Mesendoderm (in vitro differentiated cells): ENCODE data around the gene RALGAPA2.

Source experiments
- DNase-seq: peaks from one replicate; pipeline ENCODE4 v3.0.0; 2013
- H2AK5ac ChIP-seq: 2 replicates; pipeline ENCODE4 v1.6.1; 2013; ENCODE audit warnings: low read length, inconsistent platforms
- H2BK120ac ChIP-seq: 2 replicates; pipeline ENCODE4 v1.6.1; 2013; ENCODE audit warnings: low read depth, mild to moderate bottlenecking, low read length, moderate library complexity, mixed read lengths
- H2BK15ac ChIP-seq: replicated peaks from 2 replicates; pipeline ENCODE4 v1.6.1; 2013; ENCODE audit warnings: low read depth, mild to moderate bottlenecking, moderate library complexity
- H2BK5ac ChIP-seq: 2 replicates; pipeline ENCODE4 v1.6.1; 2013; ENCODE audit warnings: low read length, inconsistent platforms
- H3K18ac ChIP-seq: 2 replicates; pipeline ENCODE4 v1.6.1; 2013; ENCODE audit warnings: mild to moderate bottlenecking, low read length, mixed read lengths
- H3K23ac ChIP-seq: one replicate; pipeline ENCODE4 v1.6.1; 2013; ENCODE audit warnings: low read length
- H3K27ac ChIP-seq: 2 replicates; pipeline ENCODE4 v1.5.1; 2013; ENCODE audit warnings: low read depth, mild to moderate bottlenecking, inconsistent platforms, low read length, moderate library complexity
- H3K27me3 ChIP-seq: 2 replicates; pipeline ENCODE4 v1.6.1; 2013; ENCODE audit warnings: low read length, control low read depth, mild to moderate bottlenecking, inconsistent platforms; ENCODE audit not compliant: insufficient read depth, poor library complexity
- H3K36me3 ChIP-seq: 2 replicates; pipeline ENCODE4 v1.6.1; 2013; ENCODE audit warnings: low read length, inconsistent platforms; ENCODE audit not compliant: control insufficient read depth, insufficient read depth
- H3K4ac ChIP-seq: one replicate; pipeline ENCODE4 v1.6.1; 2013; ENCODE audit warnings: low read depth, mild to moderate bottlenecking, low read length, moderate library complexity
- H3K4me1 ChIP-seq: 2 replicates; pipeline ENCODE4 v1.6.1; 2013; ENCODE audit warnings: low read depth, low read length, inconsistent platforms; ENCODE audit not compliant: control insufficient read depth
- H3K4me2 ChIP-seq: 2 replicates; pipeline ENCODE4 v1.6.1; 2013; ENCODE audit warnings: low read length
- H3K4me3 ChIP-seq: 2 replicates; pipeline ENCODE4 v1.5.1; 2013; ENCODE audit warnings: mild to moderate bottlenecking, low read length
- H3K56ac ChIP-seq: one replicate; pipeline ENCODE4 v1.6.1; 2013; ENCODE audit warnings: low read length
- H3K79me1 ChIP-seq: 2 replicates; pipeline ENCODE4 v1.6.1; 2013; ENCODE audit warnings: low read length, inconsistent platforms
- H3K79me2 ChIP-seq: 2 replicates; pipeline ENCODE4 v1.6.1; 2013; ENCODE audit warnings: mild to moderate bottlenecking, low read length; ENCODE audit not compliant: control insufficient read depth, insufficient read depth
- H3K9ac ChIP-seq: 2 replicates; pipeline ENCODE4 v1.6.1; 2013; ENCODE audit warnings: low read length, inconsistent platforms
- H4K5ac ChIP-seq: one replicate; pipeline ENCODE4 v1.6.1; 2013; ENCODE audit warnings: low read length
- H4K8ac ChIP-seq: one replicate; pipeline ENCODE4 v1.6.1; 2013; ENCODE audit warnings: low read depth, mild to moderate bottlenecking, control low read depth, low read length, moderate library complexity
- WGBS: extraction: QIAGEN DNeasy Blood & Tissue Kit; methylation state at CpG from one replicate; pipeline ENCODE4 v1.1.7; 2013; ENCODE audit warnings: low lambda C conversion rate, missing lambda C conversion rate; ENCODE audit not compliant: insufficient coverage; ENCODE audit errors: extremely low coverage; 5-methylcytosine and 5-hydroxymethylcytosine counted together

The RALGAPA2 gene

DNA sequence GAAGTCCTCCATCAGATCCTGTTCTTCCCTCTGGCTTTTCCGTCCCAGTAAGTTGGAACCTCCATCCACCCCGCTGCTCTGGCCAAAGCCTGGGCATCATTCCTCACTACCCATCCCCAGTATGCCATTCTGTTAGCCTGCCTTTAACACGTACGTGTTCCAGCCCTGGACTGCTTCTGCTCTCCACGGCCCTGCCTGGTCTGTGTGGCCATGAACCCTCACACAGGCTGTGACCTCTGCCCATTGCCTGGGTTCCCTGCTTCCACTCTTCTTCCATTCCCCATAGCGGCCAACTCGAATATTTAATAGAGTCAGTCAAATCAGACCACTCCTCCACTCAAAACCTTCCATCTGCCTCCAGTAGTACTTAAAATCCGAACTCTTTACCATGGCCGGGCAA lies 29.4 kb downstream of the RALGAPA2 start:
- H3K4me1 ChIP-seq: peaks cover 4% of the 10 kb centered on the region
- no peak overlapping the region for H3K27ac ChIP-seq
- no peak overlapping the region for H3K56ac ChIP-seq
- no peak overlapping the region for H3K4ac ChIP-seq
- H3K18ac ChIP-seq: no peak overlapping the region
- peaks cover 11% of the 10 kb centered on the region for H3K79me2 ChIP-seq
- no peak overlapping the region for H2AK5ac ChIP-seq
- H2BK120ac ChIP-seq: no peak overlapping the region
- no peak overlapping the region for H3K4me3 ChIP-seq
- no peak overlapping the region for H2BK5ac ChIP-seq
- H3K36me3 ChIP-seq: no peaks in the 10 kb centered on the region
- H3K79me1 ChIP-seq: peaks cover 29% of the 10 kb centered on the region
- H4K5ac ChIP-seq: no peak overlapping the region
- no CpG with 5 or more reads among the region's 9 CpGs for whole genome bisulfite sequencing
- no peak overlapping the region for H3K23ac ChIP-seq
- no peak overlapping the region for H3K4me2 ChIP-seq
- H2BK15ac ChIP-seq: no peak overlapping the region
- no peak overlapping the region for H4K8ac ChIP-seq
- no peak for DNase-seq
- H3K27me3 ChIP-seq: no peaks in the 10 kb centered on the region
- H3K9ac ChIP-seq: no peak overlapping the region

DNA sequence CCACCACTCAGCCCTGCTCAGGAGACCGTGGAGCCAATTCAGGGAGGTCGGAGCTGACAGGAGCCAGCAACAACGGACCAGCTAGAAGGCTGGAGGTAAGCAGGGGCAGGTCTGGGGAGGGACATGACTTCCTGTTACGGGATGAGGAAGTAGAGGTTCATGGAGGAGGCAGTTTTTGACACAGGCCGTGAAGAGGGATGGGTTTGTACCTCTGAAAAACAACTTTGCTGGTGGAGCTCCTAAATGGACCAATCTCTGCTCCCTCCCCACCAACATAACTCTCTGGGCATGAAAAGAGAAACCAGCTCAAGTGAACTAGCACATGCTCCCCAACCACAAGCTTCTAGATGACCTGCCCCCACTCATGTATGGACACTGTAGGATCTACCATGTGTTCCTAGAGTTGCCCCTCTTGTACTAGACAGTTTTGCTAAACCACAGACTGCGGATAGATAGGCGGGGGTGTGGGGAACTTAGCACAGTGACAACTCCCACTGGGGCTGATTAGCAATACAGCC lies 31.4 kb downstream of the RALGAPA2 start:
- no peak overlapping the region for H4K5ac ChIP-seq
- H3K4ac ChIP-seq: no peak overlapping the region
- H3K27ac ChIP-seq: no peak overlapping the region
- no peak overlapping the region for H2BK15ac ChIP-seq
- DNase-seq: no peak
- H3K56ac ChIP-seq: no peak overlapping the region
- H3K4me3 ChIP-seq: no peak overlapping the region
- no peaks in the 10 kb centered on the region for H3K27me3 ChIP-seq
- H2BK120ac ChIP-seq: no peak overlapping the region
- H3K79me1 ChIP-seq: peaks cover 23% of the 10 kb centered on the region
- no peak overlapping the region for H2BK5ac ChIP-seq
- H3K36me3 ChIP-seq: no peaks in the 10 kb centered on the region
- H2AK5ac ChIP-seq: no peak overlapping the region
- H4K8ac ChIP-seq: no peak overlapping the region
- WGBS: no CpG with 5 or more reads among the region's 7 CpGs
- peaks cover 4% of the 10 kb centered on the region for H3K4me1 ChIP-seq
- no peak overlapping the region for H3K23ac ChIP-seq
- no peak overlapping the region for H3K4me2 ChIP-seq
- H3K9ac ChIP-seq: no peak overlapping the region
- H3K79me2 ChIP-seq: peaks cover 2% of the 10 kb centered on the region
- no peak overlapping the region for H3K18ac ChIP-seq

GRCh38 chr20:20679316-20679715 lies 33.1 kb downstream of the RALGAPA2 start:
- no peak overlapping the region for H2AK5ac ChIP-seq
- no peak overlapping the region for H3K4me3 ChIP-seq
- peaks cover 1% of the 10 kb centered on the region for H3K79me2 ChIP-seq
- no peak overlapping the region for H3K4ac ChIP-seq
- no peak overlapping the region for H2BK120ac ChIP-seq
- H3K36me3 ChIP-seq: no peaks in the 10 kb centered on the region
- no peak overlapping the region for H3K56ac ChIP-seq
- no peak overlapping the region for H4K5ac ChIP-seq
- no peak overlapping the region for H4K8ac ChIP-seq
- no peak overlapping the region for H3K23ac ChIP-seq
- H3K9ac ChIP-seq: no peak overlapping the region
- peaks cover 4% of the 10 kb centered on the region for H3K4me1 ChIP-seq
- no peak overlapping the region for H3K27ac ChIP-seq
- DNase-seq: no peak
- no peak overlapping the region for H2BK15ac ChIP-seq
- H2BK5ac ChIP-seq: no peak overlapping the region
- H3K18ac ChIP-seq: no peak overlapping the region
- no peaks in the 10 kb centered on the region for H3K27me3 ChIP-seq
- H3K79me1 ChIP-seq: peaks cover 15% of the 10 kb centered on the region
- WGBS: no CpG with 5 or more reads among the region's 3 CpGs
- H3K4me2 ChIP-seq: no peak overlapping the region

GRCh38 chr20:20677186-20677585 lies 35.3 kb downstream of the RALGAPA2 start:
- no peaks in the 10 kb centered on the region for H3K27me3 ChIP-seq

DNA sequence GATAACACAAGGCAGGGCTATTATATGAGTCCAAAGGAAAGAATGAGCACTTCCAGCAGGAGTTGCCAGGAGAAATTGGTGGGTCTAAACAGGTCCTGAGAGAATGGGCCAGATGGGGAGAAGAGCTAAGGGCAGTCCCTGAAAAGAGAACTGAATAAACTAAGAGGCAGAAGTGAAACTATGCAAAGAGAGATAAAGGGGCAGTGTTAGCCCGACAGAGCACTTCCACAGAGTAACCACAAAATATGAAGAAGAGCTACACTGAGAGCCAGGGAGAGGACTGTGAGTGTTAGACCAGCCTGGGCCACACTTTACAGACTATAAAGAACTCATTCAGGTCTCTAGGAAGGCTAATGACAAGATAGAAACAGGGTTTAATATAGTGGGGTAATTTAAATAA lies 43.8 kb downstream of the RALGAPA2 start:
- H3K4me2 ChIP-seq: no peak overlapping the region
- no peak overlapping the region for H2AK5ac ChIP-seq
- no peak overlapping the region for H3K9ac ChIP-seq
- no peaks in the 10 kb centered on the region for H3K27me3 ChIP-seq
- H3K36me3 ChIP-seq: no peaks in the 10 kb centered on the region
- no peak overlapping the region for H3K4me3 ChIP-seq
- no CpG with 5 or more reads among the region's 1 CpG for WGBS
- no peak overlapping the region for H3K27ac ChIP-seq
- no peak for DNase-seq
- H3K4me1 ChIP-seq: peaks cover 2% of the 10 kb centered on the region
- no peak overlapping the region for H4K5ac ChIP-seq
- H3K18ac ChIP-seq: no peak overlapping the region
- H2BK15ac ChIP-seq: no peak overlapping the region
- H3K23ac ChIP-seq: no peak overlapping the region
- no peak overlapping the region for H3K4ac ChIP-seq
- no peaks in the 10 kb centered on the region for H3K79me1 ChIP-seq
- H3K56ac ChIP-seq: no peak overlapping the region
- no peak overlapping the region for H2BK5ac ChIP-seq
- H4K8ac ChIP-seq: no peak overlapping the region
- H3K79me2 ChIP-seq: no peaks in the 10 kb centered on the region
- no peak overlapping the region for H2BK120ac ChIP-seq

More at GRCh38 chr20:20677186-20677585, 35.3 kb downstream of the RALGAPA2 start:
- Histone ChIP-seq H2AK5ac (no peak overlapping the region), H2BK120ac (no peak overlapping the region), H3K56ac (no peak overlapping the region), H3K4me1 (peaks cover 4% of the 10 kb centered on the region), H4K8ac (no peak overlapping the region), H3K23ac (no peak overlapping the region), H2BK5ac (no peak overlapping the region), H4K5ac (no peak overlapping the region), H3K27ac (no peak overlapping the region), H3K4ac (no peak overlapping the region), H3K36me3 (no peaks in the 10 kb centered on the region), H2BK15ac (no peak overlapping the region), H3K79me2 (no peaks in the 10 kb centered on the region), H3K9ac (no peak overlapping the region), H3K4me3 (no peak overlapping the region), H3K4me2 (no peak overlapping the region), H3K18ac (no peak overlapping the region), H3K79me1 (peaks cover 5% of the 10 kb centered on the region)
- DNase-seq: no peak
- WGBS: no CpG with 5 or more reads among the region's 3 CpGs

DNA sequence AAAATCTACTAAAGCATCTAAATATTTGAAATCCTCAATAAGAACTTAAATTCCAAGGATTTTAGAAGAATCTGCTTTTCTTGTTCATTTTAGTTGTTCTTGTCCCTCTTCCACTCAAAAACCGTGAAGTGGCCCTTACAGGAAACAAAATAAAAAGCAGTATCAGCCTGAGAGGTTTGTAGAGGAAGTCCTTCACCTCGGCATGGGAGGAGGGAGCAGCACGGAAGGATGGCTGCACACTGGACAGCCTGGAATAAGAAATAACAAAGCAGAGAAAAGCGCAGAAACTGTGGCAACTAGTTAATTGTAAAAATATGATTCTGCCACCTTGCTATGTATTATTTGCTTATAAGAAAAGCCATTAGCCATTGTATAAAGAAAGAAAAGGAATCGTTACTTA lies 46.1 kb downstream of the RALGAPA2 start:
- WGBS: no CpG with 5 or more reads among the region's 5 CpGs
- no peak for DNase-seq
- no peak overlapping the region for H3K4me3 ChIP-seq

More for the DNA sequence above, 46.1 kb downstream of the RALGAPA2 start:
- Histone ChIP-seq H3K79me1 (no peaks in the 10 kb centered on the region), H2BK120ac (no peak overlapping the region), H3K4me2 (no peak overlapping the region), H3K36me3 (no peaks in the 10 kb centered on the region), H3K27me3 (no peaks in the 10 kb centered on the region), H3K79me2 (no peaks in the 10 kb centered on the region), H2BK5ac (no peak overlapping the region), H3K4ac (no peak overlapping the region), H3K27ac (no peak overlapping the region), H3K18ac (no peak overlapping the region), H4K5ac (no peak overlapping the region), H3K9ac (no peak overlapping the region), H2BK15ac (no peak overlapping the region), H4K8ac (no peak overlapping the region), H2AK5ac (no peak overlapping the region), H3K56ac (no peak overlapping the region), H3K4me1 (peaks cover 2% of the 10 kb centered on the region), H3K23ac (no peak overlapping the region)
